ENCODE results near the gene SMYD5. TPM values are rescaled to one million over a fixed set of nuclear protein-coding genes. Genes with fewer than 3 reads are reported as not detected.

The SMYD5 gene
- total RNA-seq, 1 donor from 2014 or later, result 36.3 TPM

GRCh38 chr2:73238976-73239375 lies 24.9 kb downstream of the SMYD5 start:
- DNase-seq (ENCODE audit: low spot score), result no peak

GRCh38 chr2:73239776-73240175 lies 25.7 kb downstream of the SMYD5 start:
- no peak for DNase-seq (ENCODE audit: low spot score)

- no peak for DNase-seq (ENCODE audit: low spot score)
Measured at GRCh38 chr2:73243884-73244570, 30.0 kb downstream of the SMYD5 start.

- no peak for DNase-seq (ENCODE audit: low spot score)
Measured at GRCh38 chr2:73244580-73244979, 30.5 kb downstream of the SMYD5 start.

GRCh38 chr2:73246850-73247249 lies 32.8 kb downstream of the SMYD5 start:
- DNase-seq (ENCODE audit: low spot score), result no peak

- no peak for DNase-seq (ENCODE audit: low spot score)
Measured at GRCh38 chr2:73249636-73250035, 35.6 kb downstream of the SMYD5 start.

GRCh38 chr2:73250872-73251846 lies 37.1 kb downstream of the SMYD5 start:
- no peak for DNase-seq (ENCODE audit: low spot score)

GRCh38 chr2:73252238-73253027 lies 38.4 kb downstream of the SMYD5 start:
- DNase-seq (ENCODE audit: low spot score), result no peak

- no peak for DNase-seq (ENCODE audit: low spot score)
Measured at GRCh38 chr2:73253400-73253799, 39.4 kb downstream of the SMYD5 start.

GRCh38 chr2:73253901-73254300 lies 39.9 kb downstream of the SMYD5 start:
- DNase-seq (ENCODE audit: low spot score), result no peak

- DNase-seq (ENCODE audit: low spot score), result no peak
Measured at GRCh38 chr2:73254343-73255006, 40.4 kb downstream of the SMYD5 start.

GRCh38 chr2:73255007-73255644 lies 41.1 kb downstream of the SMYD5 start:
- DNase-seq (ENCODE audit: low spot score), result no peak

- DNase-seq (ENCODE audit: low spot score), result no peak
Measured at GRCh38 chr2:73255907-73256617, 42.0 kb downstream of the SMYD5 start.

- DNase-seq (ENCODE audit: low spot score), result no peak
Measured at GRCh38 chr2:73256618-73256922, 42.5 kb downstream of the SMYD5 start.

- DNase-seq (ENCODE audit: low spot score), result no peak
Measured at GRCh38 chr2:73257021-73257420, 43.0 kb downstream of the SMYD5 start.

GRCh38 chr2:73257425-73258125 lies 43.5 kb downstream of the SMYD5 start:
- DNase-seq (ENCODE audit: low spot score), result no peak

- no peak for DNase-seq (ENCODE audit: low spot score)
Measured at GRCh38 chr2:73258186-73258912, 44.3 kb downstream of the SMYD5 start.

- DNase-seq (ENCODE audit: low spot score), result no peak
Measured at GRCh38 chr2:73258913-73259215, 44.8 kb downstream of the SMYD5 start.

GRCh38 chr2:73259276-73259675 lies 45.2 kb downstream of the SMYD5 start:
- DNase-seq (ENCODE audit: low spot score), result no peak
